HG02973 (cell line): ENCODE results near the gene B3GALT6.

Source experiments
- ATAC-seq: cut with Tn5 transposase; IDR thresholded peaks from one replicate; pipeline ENCODE4 v1.9.1; 2021; ENCODE audit warnings: moderate library complexity; ENCODE audit not compliant: unreplicated experiment

Gene B3GALT6

DNA sequence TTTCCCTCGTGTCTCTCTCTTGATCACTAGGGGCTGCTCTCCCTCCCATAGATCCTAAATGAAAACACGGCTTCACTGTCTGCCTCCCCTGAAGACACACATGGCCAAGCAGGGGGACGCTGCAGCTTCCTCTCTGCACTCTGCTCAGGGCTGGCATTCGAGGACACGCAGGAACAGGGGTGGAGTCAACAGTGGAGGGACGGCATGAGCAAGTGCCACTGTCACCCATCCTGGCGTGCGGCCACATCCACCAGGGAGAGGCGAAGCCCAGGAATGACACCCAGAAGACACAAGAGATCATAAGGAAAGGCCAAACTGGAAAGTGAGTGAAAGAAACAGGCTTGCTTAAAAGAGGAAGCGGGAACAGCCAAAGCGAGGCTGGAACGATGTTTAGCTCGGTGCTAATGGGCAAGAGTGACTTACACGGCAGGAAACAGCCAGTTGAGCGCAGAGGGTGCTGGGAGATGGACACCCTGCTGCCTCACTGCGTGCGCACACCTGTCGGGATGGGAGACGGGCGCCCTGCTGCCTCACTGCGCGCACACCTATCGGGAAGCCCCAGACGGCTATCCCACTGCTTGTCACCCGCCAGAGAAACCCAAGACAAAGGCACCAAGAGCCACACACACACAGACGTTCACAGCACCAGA is 28.0 kb downstream of the B3GALT6 start:
- no peak for ATAC-seq

- no peak for ATAC-seq
These were observed 29.0 kb downstream of the B3GALT6 start for GRCh38 chr1:1260843-1261560.

GRCh38 chr1:1262071-1262470 is 30.0 kb downstream of the B3GALT6 start:
- no peak for ATAC-seq

DNA sequence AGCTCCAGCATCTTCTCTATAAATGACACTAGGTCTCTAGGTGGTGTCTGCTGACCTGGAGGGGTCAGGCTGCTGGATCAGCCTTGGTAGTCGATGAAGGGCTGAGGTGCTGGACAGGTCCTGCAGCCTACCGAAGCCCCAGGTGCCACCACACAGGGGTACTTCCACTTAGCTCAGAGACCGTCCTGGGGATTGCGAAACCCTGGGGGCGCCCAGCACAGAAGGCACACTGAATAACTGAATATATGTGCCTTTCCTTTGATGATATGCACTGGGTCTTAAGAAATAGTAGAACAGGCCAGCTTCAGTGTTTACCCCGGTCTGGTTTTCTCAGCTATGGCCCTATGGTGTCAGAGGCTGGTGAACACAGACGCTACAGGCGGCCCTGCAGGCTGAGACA is 30.7 kb downstream of the B3GALT6 start:
- no peak for ATAC-seq

GRCh38 chr1:1264026-1264425 is 32.0 kb downstream of the B3GALT6 start:
- ATAC-seq, result no peak

DNA sequence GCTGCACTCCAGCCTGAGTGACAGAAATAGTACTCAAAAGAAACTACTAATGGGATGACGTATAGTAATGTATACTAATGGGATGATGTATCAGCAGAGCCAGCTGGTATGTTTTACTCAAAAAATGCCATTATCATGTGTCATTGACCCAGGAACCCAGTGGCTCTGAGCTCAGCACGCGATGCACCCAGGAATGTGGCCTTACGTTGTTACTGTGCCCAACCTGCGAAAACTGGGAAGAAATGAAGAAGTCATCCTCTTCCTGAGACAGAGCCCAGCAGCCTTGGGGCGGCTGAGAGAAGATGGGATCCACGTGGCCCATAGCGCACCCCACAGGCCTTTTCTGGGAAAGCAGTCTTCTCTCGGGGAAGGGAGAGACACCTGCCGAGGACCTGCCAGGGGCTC is 32.8 kb downstream of the B3GALT6 start:
- no peak for ATAC-seq

- ATAC-seq, result no peak
These were observed 35.6 kb downstream of the B3GALT6 start for GRCh38 chr1:1267488-1268283.

DNA sequence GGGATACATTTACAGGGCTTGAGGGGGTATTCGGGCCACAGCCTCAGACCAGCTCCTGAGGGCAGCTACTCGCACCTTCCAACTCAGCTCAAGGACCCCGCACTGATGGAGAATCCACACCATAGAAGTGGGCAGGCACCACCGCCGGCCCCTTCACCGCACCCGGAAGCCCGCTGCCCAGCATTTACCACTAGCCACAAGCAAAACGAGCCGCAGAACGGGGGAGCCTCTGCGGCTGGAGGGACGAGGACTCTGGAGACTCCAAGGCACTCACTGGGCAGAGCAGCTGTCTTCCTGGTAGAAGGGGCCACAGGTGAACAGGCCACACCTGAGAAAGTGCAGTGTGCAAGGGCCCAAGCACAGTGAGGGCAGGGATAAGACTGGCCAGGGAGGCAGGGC is 36.2 kb downstream of the B3GALT6 start:
- ATAC-seq, result no peak

- no peak for ATAC-seq
These were observed 38.8 kb downstream of the B3GALT6 start for GRCh38 chr1:1270813-1271212.

DNA sequence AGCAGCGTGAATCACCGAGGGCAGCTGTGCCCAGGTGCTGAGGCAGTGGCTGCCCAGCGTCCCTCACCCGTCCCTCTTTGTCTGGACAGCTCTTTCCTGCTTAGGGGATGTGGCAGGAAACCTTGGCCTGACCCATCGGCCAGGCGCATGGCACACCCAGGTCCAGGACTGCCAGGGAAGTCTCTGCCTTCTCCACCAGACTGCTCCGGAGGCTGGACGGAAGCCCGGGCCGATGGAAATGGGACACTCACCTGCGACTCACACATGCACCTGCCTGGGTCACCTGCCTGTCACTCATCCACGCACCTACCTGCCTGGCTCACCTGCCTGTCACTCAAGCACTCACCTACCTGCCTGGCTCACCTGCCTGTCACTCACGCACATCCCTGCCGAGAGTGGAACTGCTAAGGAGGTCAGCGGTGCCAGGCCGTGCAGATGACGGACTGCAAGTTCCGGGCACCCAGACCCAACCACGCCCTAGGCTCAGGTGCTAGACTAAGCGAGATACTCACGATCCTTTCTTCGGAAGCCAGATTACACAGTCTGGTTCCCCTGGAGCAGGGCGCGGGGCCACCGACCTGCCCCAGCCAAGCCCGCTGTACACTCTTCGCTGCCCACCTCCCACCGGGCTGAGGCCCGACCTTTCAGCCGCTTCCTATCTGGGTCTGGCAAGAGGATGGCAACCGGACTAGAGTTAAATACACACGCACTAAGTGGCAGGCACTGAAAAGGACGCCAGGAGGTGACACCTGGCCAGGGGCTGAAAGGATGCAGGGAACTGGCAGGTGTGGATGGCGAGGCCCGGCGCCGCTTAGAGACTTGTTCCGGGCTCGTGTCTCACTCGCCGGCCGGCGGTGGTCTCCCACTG is 40.5 kb downstream of the B3GALT6 start:
- no peak for ATAC-seq

DNA sequence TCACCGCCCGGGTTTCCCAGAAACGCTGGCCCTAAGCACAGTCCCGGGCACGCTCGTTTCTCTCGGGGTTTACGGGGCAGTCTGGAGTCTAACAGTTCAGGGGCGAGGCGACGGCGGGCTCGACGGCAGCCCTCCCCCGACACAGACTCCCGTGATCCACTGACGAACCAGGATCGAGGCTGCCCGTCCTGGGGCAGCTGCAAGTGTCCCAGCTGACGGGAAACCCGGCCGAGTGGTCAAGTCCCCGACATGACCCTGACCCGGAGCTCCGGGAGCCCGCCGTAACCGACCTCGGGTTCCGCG is 41.1 kb downstream of the B3GALT6 start:
- peak; percentile 19 for ATAC-seq

DNA sequence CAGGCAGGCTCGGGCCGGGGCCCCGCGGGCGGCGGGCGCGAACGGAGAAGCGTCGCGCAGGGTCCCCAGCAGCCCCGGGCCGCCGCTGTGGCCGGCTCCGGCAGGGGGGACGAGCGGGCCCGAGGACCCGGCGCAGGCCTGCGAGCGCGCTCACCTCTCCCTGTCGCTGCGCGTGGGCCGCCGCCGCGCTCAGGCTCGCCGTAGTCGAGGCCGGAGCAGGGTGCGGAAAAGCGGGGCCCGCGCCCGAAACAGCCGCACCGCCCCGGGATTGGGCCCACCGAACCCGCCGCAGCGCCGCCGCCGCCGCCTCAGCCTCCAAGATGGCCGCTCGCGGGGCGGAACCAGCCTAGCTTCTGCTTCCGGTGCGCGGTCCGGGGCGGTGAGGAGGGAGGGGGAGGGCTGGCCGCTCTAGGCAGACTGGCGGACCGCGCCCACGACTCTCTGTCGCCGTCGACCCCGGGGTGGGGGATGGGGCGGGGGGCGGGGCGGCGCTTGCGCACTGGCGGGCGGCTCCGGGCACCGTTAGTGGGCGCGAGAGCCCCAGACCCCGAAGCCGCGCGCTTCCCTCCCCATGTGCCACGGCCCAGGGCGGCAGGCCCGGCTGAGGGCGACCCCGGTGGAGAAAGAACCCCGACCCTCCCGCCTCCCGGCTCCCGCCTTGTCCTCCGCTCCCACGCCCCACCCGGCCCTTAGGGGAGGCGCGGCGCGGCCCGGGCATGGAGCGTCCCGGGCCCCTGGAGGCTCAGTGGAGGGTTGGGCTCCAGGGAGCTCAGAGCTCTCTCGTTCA is 41.7 kb downstream of the B3GALT6 start, which contains the start of gene UBE2J2:
UBE2J2 (minus strand) TSS at position 343 of the 787 bp plus-strand sequence. CDS start 5,862 bp downstream, outside the sequence.
- ATAC-seq, result peak; percentile 74

GRCh38 chr1:1274299-1274930 is 42.4 kb downstream of the B3GALT6 start:
- ATAC-seq, result no peak

DNA sequence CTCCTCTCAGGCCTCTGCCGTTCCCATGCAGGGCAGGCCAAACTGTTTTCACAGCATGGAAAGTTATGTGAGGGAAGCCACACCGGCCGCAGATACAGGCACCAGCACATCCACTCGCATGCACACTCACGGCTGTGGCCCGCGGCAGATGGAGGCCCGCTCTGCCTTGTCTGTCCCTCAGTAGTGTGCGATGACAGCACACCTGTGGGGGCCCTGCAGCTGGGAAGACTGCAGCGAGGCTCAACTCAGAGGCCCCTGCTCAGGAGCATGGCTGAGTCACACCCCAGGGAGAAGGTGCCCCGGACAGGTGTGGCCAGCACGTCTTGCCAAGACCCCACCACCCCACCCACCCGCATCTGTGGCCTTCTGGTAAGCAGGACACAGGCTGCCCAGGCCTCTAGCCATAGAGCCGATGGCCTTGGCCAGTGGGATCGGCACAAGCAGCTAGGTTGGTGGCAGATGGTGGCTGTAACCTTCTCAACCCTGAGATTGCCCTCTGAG is 42.9 kb downstream of the B3GALT6 start:
- no peak for ATAC-seq

DNA sequence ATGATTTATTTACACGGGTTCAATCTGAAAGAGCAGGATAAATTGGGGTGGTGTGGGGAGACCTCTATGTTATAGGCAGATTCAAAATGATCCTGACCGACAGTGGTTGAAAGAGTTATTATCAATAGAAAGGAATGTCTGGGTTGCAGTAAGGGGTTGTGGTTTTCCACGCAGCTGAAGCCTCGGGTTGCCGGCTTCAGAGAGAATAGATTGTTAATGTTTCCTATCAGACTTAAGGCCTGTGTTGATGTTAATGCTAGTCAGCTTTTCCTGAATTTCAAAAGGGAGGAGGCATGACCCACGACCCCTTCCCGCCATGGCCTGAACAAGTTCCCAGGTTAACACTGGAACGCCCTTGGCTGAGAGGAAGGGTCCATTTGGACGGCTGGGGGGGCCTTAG is 43.8 kb downstream of the B3GALT6 start:
- no peak for ATAC-seq

- no peak for ATAC-seq
These were observed 46.6 kb downstream of the B3GALT6 start for GRCh38 chr1:1278620-1279019.

DNA sequence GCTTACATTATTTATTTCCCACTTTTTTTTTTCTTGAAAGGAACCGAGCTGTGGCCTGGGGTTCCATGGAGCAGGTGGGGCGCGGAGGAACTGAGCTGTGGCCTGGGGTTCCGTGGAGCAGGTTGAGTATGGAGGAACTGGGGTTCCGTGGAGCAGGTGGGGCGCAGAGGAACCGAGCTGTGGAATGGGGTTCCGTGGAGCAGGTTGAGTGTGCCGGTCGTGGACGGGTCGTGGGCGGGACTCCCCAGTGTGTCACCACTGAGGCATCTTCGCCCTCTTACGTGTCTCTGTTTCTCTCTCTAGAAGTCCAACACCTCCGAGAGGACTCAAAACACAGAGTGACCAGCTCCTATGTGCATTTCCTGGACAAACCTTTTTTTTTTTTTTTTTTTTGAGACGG is 47.0 kb downstream of the B3GALT6 start:
- no peak for ATAC-seq

- ATAC-seq, result no peak
These were observed 48.9 kb downstream of the B3GALT6 start for GRCh38 chr1:1280782-1281481.
